HEK293 (cell line): ENCODE measurements around the gene RGS8.

Experiments
- HOXA7 ChIP-seq: sonication (generic); formaldehyde crosslinking; IDR thresholded peaks from 2 replicates; pipeline ENCODE4 v1.8.1; 2022; ENCODE audit warnings: missing genetic modification reagents, borderline replicate concordance
- KLF16 ChIP-seq: fragments of 450-650 bp; formaldehyde crosslinking; IDR thresholded peaks from 2 replicates; pipeline ENCODE4 v1.5.1; 2017; ENCODE audit warnings: missing biosample characterization, missing genetic modification characterization
- YY1 ChIP-seq: fragments of 450-650 bp; formaldehyde crosslinking; IDR thresholded peaks from 2 replicates; pipeline ENCODE4 v1.5.1; 2018; ENCODE audit warnings: missing biosample characterization, missing genetic modification characterization
- ZEB2 ChIP-seq: fragments of 450-650 bp; formaldehyde crosslinking; IDR thresholded peaks from 2 replicates; pipeline ENCODE4 v1.5.1; 2016; ENCODE audit warnings: missing biosample characterization, missing genetic modification characterization
- ZNF239 ChIP-seq: fragments of 450-650 bp; formaldehyde crosslinking; IDR thresholded peaks from 2 replicates; pipeline ENCODE4 v1.5.1; 2016; ENCODE audit warnings: missing biosample characterization, missing genetic modification characterization
- ZNF561 ChIP-seq: fragments of 450-650 bp; IDR thresholded peaks from 2 replicates; pipeline ENCODE4 v1.5.1; 2018; ENCODE audit warnings: missing biosample characterization, missing genetic modification characterization, borderline replicate concordance
- TF ChIP-seq, protein P1 (sequence below): fragments of 450-650 bp; formaldehyde crosslinking; IDR thresholded peaks from 2 replicates; pipeline ENCODE4 v1.5.1; 2016; ENCODE audit warnings: missing biosample characterization, missing genetic modification characterization
- TF ChIP-seq, protein P2 (sequence below): fragments of 450-650 bp; formaldehyde crosslinking; IDR thresholded peaks from 2 replicates; pipeline ENCODE4 v1.5.1; 2017; ENCODE audit warnings: missing biosample characterization, missing genetic modification characterization

DNA sequence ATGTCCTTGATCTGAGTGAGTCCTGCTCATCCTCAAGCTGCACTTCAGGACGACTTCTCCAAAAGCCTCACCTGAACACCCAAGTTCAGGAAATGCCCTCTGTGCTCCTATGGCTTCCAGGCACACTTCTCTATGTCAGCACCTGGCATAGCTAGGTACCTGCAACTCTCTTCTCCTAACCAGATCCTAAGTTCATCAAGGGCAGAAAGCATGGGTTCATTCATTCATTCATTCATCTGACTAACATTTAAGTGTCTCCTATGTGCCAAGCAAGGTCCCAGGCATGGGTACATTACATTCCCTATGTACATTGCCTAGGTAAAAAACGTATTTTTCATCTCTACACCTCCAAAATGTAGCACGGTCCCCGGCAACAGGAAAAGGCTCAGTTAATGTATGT is 4.0 kb downstream of the RGS8 start:
- TF ChIP-seq ZEB2 (tag by site-specific recombination) (no peak), HOXA7 (CRISPR knock-in tag) (no peak), KLF16 (tag by site-specific recombination) (no peak), ZNF239 (tag by site-specific recombination) (no peak), YY1 (tag by site-specific recombination) (no peak), ZNF561 (tag by site-specific recombination) (no peak)
- TF ChIP-seq, protein P1, sequence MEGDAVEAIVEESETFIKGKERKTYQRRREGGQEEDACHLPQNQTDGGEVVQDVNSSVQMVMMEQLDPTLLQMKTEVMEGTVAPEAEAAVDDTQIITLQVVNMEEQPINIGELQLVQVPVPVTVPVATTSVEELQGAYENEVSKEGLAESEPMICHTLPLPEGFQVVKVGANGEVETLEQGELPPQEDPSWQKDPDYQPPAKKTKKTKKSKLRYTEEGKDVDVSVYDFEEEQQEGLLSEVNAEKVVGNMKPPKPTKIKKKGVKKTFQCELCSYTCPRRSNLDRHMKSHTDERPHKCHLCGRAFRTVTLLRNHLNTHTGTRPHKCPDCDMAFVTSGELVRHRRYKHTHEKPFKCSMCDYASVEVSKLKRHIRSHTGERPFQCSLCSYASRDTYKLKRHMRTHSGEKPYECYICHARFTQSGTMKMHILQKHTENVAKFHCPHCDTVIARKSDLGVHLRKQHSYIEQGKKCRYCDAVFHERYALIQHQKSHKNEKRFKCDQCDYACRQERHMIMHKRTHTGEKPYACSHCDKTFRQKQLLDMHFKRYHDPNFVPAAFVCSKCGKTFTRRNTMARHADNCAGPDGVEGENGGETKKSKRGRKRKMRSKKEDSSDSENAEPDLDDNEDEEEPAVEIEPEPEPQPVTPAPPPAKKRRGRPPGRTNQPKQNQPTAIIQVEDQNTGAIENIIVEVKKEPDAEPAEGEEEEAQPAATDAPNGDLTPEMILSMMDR = no peak
- TF ChIP-seq, protein P2, sequence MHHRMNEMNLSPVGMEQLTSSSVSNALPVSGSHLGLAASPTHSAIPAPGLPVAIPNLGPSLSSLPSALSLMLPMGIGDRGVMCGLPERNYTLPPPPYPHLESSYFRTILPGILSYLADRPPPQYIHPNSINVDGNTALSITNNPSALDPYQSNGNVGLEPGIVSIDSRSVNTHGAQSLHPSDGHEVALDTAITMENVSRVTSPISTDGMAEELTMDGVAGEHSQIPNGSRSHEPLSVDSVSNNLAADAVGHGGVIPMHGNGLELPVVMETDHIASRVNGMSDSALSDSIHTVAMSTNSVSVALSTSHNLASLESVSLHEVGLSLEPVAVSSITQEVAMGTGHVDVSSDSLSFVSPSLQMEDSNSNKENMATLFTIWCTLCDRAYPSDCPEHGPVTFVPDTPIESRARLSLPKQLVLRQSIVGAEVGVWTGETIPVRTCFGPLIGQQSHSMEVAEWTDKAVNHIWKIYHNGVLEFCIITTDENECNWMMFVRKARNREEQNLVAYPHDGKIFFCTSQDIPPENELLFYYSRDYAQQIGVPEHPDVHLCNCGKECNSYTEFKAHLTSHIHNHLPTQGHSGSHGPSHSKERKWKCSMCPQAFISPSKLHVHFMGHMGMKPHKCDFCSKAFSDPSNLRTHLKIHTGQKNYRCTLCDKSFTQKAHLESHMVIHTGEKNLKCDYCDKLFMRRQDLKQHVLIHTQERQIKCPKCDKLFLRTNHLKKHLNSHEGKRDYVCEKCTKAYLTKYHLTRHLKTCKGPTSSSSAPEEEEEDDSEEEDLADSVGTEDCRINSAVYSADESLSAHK (tag by site-specific recombination) = no peak
